GM12878 (cell line): Measurements from ENCODE around the gene SMC5. TPM values are rescaled to one million over a fixed set of nuclear protein-coding genes. Genes with fewer than 3 reads are reported as not detected.

Experiments
- ATAC-seq: fragments of 200-7000 bp; cut with Tn5 transposase; 3 replicates; pipeline ENCODE4 v1.9.1; 2020; ENCODE audit warnings: mild to moderate bottlenecking, moderate library complexity
- BruUV-seq: library from RNA; stranded (reverse); fragments of 400-500 nt; replicated peaks from 2 replicates; lab custom pipeline; 2021; lab: Mats Ljungman, UMichigan
- CTCF ChIA-PET: fragments of 300-600 bp; sonication (Branson Sonifier 250); formaldehyde crosslinking; extraction: SDS; loops from one replicate; lab custom pipeline; 2021; ENCODE audit warnings: inconsistent platforms; lab: Yijun Ruan, JAX
- POLR2A ChIA-PET: fragments of 350-600 bp; formaldehyde crosslinking; extraction: SDS; loops from one replicate; lab custom pipeline; 2021; ENCODE audit warnings: inconsistent platforms; lab: Charles Lee
- RAD21 ChIA-PET: fragments of 300-600 bp; sonication (Branson Sonifier 250); formaldehyde crosslinking; loops from one replicate; lab custom pipeline; 2023; ENCODE audit warnings: antibody characterized with exemption; ENCODE audit not compliant: unreplicated experiment; lab: Charles Lee
- SMC1A ChIA-PET: fragments of 300-600 bp; sonication (Branson Sonifier 250); formaldehyde crosslinking; loops from one replicate; lab custom pipeline; 2023; ENCODE audit not compliant: unreplicated experiment, uncharacterized antibody; lab: Charles Lee
- DNase-seq: peaks from one replicate; pipeline ENCODE4 v3.0.0-alpha.2; 2011; ENCODE audit warnings: low read depth, low spot score
- FAIRE-seq: peaks from 3 replicates; lab custom pipeline; 2011; peaks lifted over from hg19 to GRCh38; lab: Jason Lieb, UNC
- H2AFZ ChIP-seq: 2 replicates; pipeline ENCODE4 v1.6.0; 2011; ENCODE audit warnings: low read depth, low read length, control low read depth; ENCODE audit not compliant: control insufficient read depth
- H3K27ac ChIP-seq: 2 replicates; pipeline ENCODE4 v1.5.1; 2011; ENCODE audit warnings: control low read depth; ENCODE audit not compliant: control insufficient read depth, insufficient read depth
- H3K27me3 ChIP-seq, 2 experiments: replicated peaks in 1 of 2; 2 replicates each; pipeline versions ENCODE4 v1.6.0 to v1.6.1; 2011; ENCODE audit warnings: low read length in 1 of 2; ENCODE audit not compliant: control insufficient read depth in 2 of 2, insufficient read depth in 2 of 2
- H3K36me3 ChIP-seq, 2 experiments: 2 replicates each; pipeline ENCODE4 v1.5.1; 2011; ENCODE audit warnings: low read length in 1 of 2; ENCODE audit not compliant: control insufficient read depth in 2 of 2, insufficient read depth in 2 of 2
- H3K4me1 ChIP-seq: 2 replicates; pipeline ENCODE4 v1.6.1; 2011; ENCODE audit warnings: mild to moderate bottlenecking, low read length, moderate library complexity, mixed read lengths; ENCODE audit not compliant: control insufficient read depth, insufficient read depth
- H3K4me2 ChIP-seq: 2 replicates; pipeline ENCODE4 v1.6.0; 2011; ENCODE audit warnings: control low read depth; ENCODE audit not compliant: control insufficient read depth, insufficient read depth
- H3K4me3 ChIP-seq: fragments of 200-600 bp; sonication (generic); 2 replicates; pipeline ENCODE4 v1.5.1; 2016
- H3K79me2 ChIP-seq: 2 replicates; pipeline ENCODE4 v1.6.0; 2011; ENCODE audit warnings: low read length; ENCODE audit not compliant: control insufficient read depth, insufficient read depth
- H3K9ac ChIP-seq: 2 replicates; pipeline ENCODE4 v1.8.0; 2011; ENCODE audit warnings: low read length, control low read depth, mixed read lengths; ENCODE audit not compliant: control insufficient read depth, insufficient read depth
- H3K9me3 ChIP-seq: replicated peaks from 3 replicates; pipeline ENCODE4 v1.5.1; 2011; ENCODE audit warnings: mild to moderate bottlenecking, low read length; ENCODE audit not compliant: control insufficient read depth, insufficient read depth
- H4K20me1 ChIP-seq: 2 replicates; pipeline ENCODE4 v1.6.0; 2011; ENCODE audit not compliant: control insufficient read depth, insufficient read depth
- ATF3 ChIP-seq: IDR thresholded peaks from 2 replicates; pipeline ENCODE4 v1.6.1; 2011; ENCODE audit warnings: low read depth, mild to moderate bottlenecking, low read length, moderate library complexity, borderline replicate concordance; ENCODE audit errors: extremely low read depth
- BCL11A ChIP-seq: IDR thresholded peaks from 2 replicates; pipeline ENCODE4 v1.6.1; 2011; ENCODE audit warnings: low read depth, low read length
- CHD1 ChIP-seq: IDR thresholded peaks from 2 replicates; pipeline ENCODE4 v1.6.1; 2012; ENCODE audit warnings: low read depth, low read length, improper control_type of control experiment
- CREM ChIP-seq: IDR thresholded peaks from 2 replicates; pipeline ENCODE4 v1.6.1; 2014; ENCODE audit warnings: antibody characterized with exemption, low read depth
- EED ChIP-seq: sonication (generic); IDR thresholded peaks from 2 replicates; pipeline ENCODE4 v1.6.1; 2016; ENCODE audit warnings: antibody characterized with exemption, low read depth
- ELK1 ChIP-seq: IDR thresholded peaks from 2 replicates; pipeline ENCODE4 v1.6.1; 2012; ENCODE audit warnings: low read depth, low read length, improper control_type of control experiment
- IRF4 ChIP-seq: IDR thresholded peaks from 2 replicates; pipeline ENCODE4 v1.6.1; 2011; ENCODE audit warnings: low read depth, low read length
- MEF2A ChIP-seq: IDR thresholded peaks from 2 replicates; pipeline ENCODE4 v1.6.1; 2011; ENCODE audit warnings: low read depth, mild to moderate bottlenecking, low read length, moderate library complexity; ENCODE audit not compliant: insufficient read depth
- NFIC ChIP-seq: IDR thresholded peaks from 2 replicates; pipeline ENCODE4 v1.6.1; 2012; ENCODE audit warnings: low read depth, mild to moderate bottlenecking, inconsistent platforms, low read length, moderate library complexity
- USF2 ChIP-seq: IDR thresholded peaks from 2 replicates; pipeline ENCODE4 v1.6.1; 2011; ENCODE audit warnings: low read depth, low read length, improper control_type of control experiment, borderline replicate concordance
- ZNF24 ChIP-seq: fragments of 450-650 bp; IDR thresholded peaks from 2 replicates; pipeline ENCODE4 v1.6.1; 2017; ENCODE audit warnings: antibody characterized with exemption, mild to moderate bottlenecking
- WGBS: methylation state at CpG from one replicate; pipeline ENCODE4 v1.1.6; 2016; ENCODE audit warnings: low lambda C conversion rate; ENCODE audit not compliant: insufficient replicate concordance, insufficient coverage; ENCODE audit errors: missing lambda C conversion rate; 5-methylcytosine and 5-hydroxymethylcytosine counted together
- in situ Hi-C: fragments of 300-500 bp; cut with MboI; formaldehyde crosslinking; loops from 9 replicates; pipeline ENCODE4 v1.14.3; 2018; ENCODE audit warnings: mixed read lengths
- intact Hi-C: fragments of 100-400 bp; cut with micrococcal nuclease; formaldehyde crosslinking; loops from one replicate; pipeline ENCODE4 v1.14.2; 2022; ENCODE audit not compliant: unreplicated experiment
- polyA plus RNA-seq, 11 experiments: library from polyadenylated mRNA; depleted of rRNA in 4 of 11; unstranded in 6 of 11; stranded (reverse) in 5 of 11; fragments of >200 nt; fragmentation: Nextera tagmentation in 4 of 11; fragmentation: Illumina TruSeq in 1 of 11; extraction: Ambion mirVana in 4 of 11; extraction: Trizol in 1 of 11; gene quantifications; 1 replicate in 1 of 11; 2 replicates in 10 of 11; pipeline versions ENCODE4 v1.2.1 to v1.2.3, GENCODE V29; 2011 to 2016; ENCODE audit warnings: inconsistent platforms in 2 of 11, missing spikeins in 2 of 11, low read depth in 1 of 11
- total RNA-seq, 4 experiments: library from RNA; depleted of rRNA in 3 of 4; stranded (reverse); fragments of >200 nt in 3 of 4; fragmentation: Illumina TruSeq in 1 of 4; extraction: Trizol in 1 of 4; gene quantifications; 2 replicates each; pipeline versions ENCODE4 v1.2.1 to v1.2.3, GENCODE V29; 2013 to 2021
- TF ChIP-seq, protein P1 (sequence below): IDR thresholded peaks from 2 replicates; pipeline ENCODE4 v1.6.1; 2012; ENCODE audit warnings: low read length, inconsistent platforms
- TF ChIP-seq, protein P2 (sequence below): fragments of 450-650 bp; IDR thresholded peaks from 2 replicates; pipeline ENCODE4 v1.6.1; 2017; ENCODE audit warnings: mild to moderate bottlenecking
- TF ChIP-seq, protein P3 (sequence below): fragments of 450-650 bp; IDR thresholded peaks from 2 replicates; pipeline ENCODE4 v1.6.1; 2017; ENCODE audit warnings: antibody characterized with exemption, mild to moderate bottlenecking, moderate library complexity

The SMC5 gene
- total and polyA plus RNA-seq, 10 of the 15 experiments (the other 5 are each of a cell fraction or from before 2014, with no cell fraction given) = 6.5 to 47.1 (median 22.9) TPM

- ChIA-PET CTCF (interaction anchor here (0.7 to 1.4 kb wide), 3 partner anchors 15 to 345 kb away, joined by 3 to 4 read pairs (median 3); no protein-coding TSS in a partner anchor), SMC1A (interaction anchor here (1.6 kb wide), 1 partner anchor 14 kb away, joined by 4 read pairs; no protein-coding TSS in a partner anchor), RAD21 (interaction anchor here (0.6 to 1.6 kb wide), 3 partner anchors 153 to 345 kb away, joined by 3 to 5 read pairs (median 3); no protein-coding TSS in a partner anchor), POLR2A (interaction anchor here (0.6 to 0.9 kb wide), 3 partner anchors 212 to 1764 kb away, joined by 3 to 6 read pairs (median 3); no protein-coding TSS in a partner anchor)
- H3K4me1 ChIP-seq = peaks cover 14% of the 10 kb centered on the region
- H3K4me2 ChIP-seq = peak overlapping the region; percentile 96
- 0 out of 4 replicates have a peak, but pooled peaks cover 0 to 6% of the 10 kb centered on the region in 2 experiments for H3K36me3 ChIP-seq
- DNase-seq (no peak), FAIRE-seq (no peak), ATAC-seq (no peak)
- 97% methylated on average over 3 of the region's 3 CpGs for WGBS
- no peaks in the 10 kb centered on the region for H3K27me3 ChIP-seq
- intact Hi-C loops = no loop called here
- H3K4me3 ChIP-seq = peak overlapping the region; percentile 85; the same call in 1 of the 2 replicates
- no peak overlapping the region for H3K9ac ChIP-seq
- BruUV-seq = no TSS peak
- H3K27ac ChIP-seq = no peak overlapping the region
- H4K20me1 ChIP-seq = no peaks in the 10 kb centered on the region
- H3K9me3 ChIP-seq = no peaks in the 10 kb centered on the region; the same call in 2 of the 3 replicates
- H2AFZ ChIP-seq = peak overlapping the region; percentile 96
- peaks cover 37% of the 10 kb centered on the region for H3K79me2 ChIP-seq
- in situ Hi-C loops = loop anchor here (25.0 kb wide), 2 partner anchors 495 to 1655 kb away; partner anchors contain the start of genes ABHD17B, C9orf85 and PTAR1
- TF ChIP-seq MEF2A (no peak), BCL11A (no peak), CHD1 (no peak), EED (no peak), ZNF24 (no peak), ELK1 (no peak), ATF3 (no peak), IRF4 (no peak), USF2 (no peak), CREM (no peak), NFIC (no peak)
- TF ChIP-seq, protein P1, sequence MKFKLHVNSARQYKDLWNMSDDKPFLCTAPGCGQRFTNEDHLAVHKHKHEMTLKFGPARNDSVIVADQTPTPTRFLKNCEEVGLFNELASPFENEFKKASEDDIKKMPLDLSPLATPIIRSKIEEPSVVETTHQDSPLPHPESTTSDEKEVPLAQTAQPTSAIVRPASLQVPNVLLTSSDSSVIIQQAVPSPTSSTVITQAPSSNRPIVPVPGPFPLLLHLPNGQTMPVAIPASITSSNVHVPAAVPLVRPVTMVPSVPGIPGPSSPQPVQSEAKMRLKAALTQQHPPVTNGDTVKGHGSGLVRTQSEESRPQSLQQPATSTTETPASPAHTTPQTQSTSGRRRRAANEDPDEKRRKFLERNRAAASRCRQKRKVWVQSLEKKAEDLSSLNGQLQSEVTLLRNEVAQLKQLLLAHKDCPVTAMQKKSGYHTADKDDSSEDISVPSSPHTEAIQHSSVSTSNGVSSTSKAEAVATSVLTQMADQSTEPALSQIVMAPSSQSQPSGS = no peak
- TF ChIP-seq, protein P2, sequence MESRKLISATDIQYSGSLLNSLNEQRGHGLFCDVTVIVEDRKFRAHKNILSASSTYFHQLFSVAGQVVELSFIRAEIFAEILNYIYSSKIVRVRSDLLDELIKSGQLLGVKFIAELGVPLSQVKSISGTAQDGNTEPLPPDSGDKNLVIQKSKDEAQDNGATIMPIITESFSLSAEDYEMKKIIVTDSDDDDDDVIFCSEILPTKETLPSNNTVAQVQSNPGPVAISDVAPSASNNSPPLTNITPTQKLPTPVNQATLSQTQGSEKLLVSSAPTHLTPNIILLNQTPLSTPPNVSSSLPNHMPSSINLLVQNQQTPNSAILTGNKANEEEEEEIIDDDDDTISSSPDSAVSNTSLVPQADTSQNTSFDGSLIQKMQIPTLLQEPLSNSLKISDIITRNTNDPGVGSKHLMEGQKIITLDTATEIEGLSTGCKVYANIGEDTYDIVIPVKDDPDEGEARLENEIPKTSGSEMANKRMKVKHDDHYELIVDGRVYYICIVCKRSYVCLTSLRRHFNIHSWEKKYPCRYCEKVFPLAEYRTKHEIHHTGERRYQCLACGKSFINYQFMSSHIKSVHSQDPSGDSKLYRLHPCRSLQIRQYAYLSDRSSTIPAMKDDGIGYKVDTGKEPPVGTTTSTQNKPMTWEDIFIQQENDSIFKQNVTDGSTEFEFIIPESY = no peak
- TF ChIP-seq, protein P3, sequence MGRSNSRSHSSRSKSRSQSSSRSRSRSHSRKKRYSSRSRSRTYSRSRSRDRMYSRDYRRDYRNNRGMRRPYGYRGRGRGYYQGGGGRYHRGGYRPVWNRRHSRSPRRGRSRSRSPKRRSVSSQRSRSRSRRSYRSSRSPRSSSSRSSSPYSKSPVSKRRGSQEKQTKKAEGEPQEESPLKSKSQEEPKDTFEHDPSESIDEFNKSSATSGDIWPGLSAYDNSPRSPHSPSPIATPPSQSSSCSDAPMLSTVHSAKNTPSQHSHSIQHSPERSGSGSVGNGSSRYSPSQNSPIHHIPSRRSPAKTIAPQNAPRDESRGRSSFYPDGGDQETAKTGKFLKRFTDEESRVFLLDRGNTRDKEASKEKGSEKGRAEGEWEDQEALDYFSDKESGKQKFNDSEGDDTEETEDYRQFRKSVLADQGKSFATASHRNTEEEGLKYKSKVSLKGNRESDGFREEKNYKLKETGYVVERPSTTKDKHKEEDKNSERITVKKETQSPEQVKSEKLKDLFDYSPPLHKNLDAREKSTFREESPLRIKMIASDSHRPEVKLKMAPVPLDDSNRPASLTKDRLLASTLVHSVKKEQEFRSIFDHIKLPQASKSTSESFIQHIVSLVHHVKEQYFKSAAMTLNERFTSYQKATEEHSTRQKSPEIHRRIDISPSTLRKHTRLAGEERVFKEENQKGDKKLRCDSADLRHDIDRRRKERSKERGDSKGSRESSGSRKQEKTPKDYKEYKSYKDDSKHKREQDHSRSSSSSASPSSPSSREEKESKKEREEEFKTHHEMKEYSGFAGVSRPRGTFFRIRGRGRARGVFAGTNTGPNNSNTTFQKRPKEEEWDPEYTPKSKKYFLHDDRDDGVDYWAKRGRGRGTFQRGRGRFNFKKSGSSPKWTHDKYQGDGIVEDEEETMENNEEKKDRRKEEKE = no peak
Observed at GRCh38 chr9:70257502-70257901, 1.3 kb upstream of the SMC5 start.
